Measurements from ENCODE around the gene MYBL2.
"Not testable (repeated sequence)": the region's sequence is repeated elsewhere in the genome, so short reads cannot be mapped to it uniquely, and the experiment has no call there.

The MYBL2 gene

DNA sequence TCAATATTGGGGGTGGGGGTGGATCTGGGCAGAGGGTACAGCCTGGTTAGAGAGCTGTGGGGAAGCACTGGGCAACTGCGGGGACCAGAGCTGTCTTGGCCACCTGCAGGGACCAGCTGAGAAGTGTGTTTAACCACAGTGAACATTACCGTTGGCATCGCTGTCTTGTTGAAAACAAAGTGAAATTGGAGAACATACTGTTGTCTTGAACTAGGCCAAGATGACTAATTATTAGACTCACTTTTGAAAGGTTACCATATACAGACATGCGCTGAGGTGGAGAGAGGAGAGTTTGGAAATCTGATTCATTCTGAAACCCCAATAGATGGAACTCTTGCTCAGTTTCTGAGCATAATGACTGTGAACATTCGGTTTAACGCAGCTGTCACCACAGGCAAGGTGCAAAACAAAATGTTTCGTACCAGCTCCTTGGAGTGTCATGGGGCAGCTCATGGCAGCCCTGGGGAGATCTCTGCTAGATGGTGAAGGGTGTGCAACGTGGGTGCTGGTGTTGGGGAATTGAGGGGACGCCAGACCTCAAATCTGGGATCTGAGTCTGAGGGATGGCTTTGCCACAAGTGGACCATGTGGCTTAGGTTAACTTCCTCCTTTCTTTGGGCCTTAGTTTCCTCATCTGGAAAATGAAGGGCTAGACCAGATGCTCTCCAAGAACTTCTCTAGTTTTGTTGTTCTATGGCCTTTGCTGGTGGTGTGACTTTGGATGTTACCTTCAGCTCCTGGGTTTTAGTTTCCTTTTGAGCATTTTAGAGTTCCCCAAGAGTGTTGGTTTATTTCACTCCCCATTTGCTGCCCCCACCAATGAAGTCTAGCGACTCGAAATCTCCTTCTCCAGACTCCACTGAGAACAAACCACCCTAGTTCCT lies 84.5 kb downstream of the MYBL2 start:
- no peak for DNase-seq (ENCODE audit: low read depth in 2 of 2)

- DNase-seq (ENCODE audit: low read depth in 2 of 2), result no peak
These were observed 85.1 kb downstream of the MYBL2 start for GRCh38 chr20:43752051-43752360.

DNA sequence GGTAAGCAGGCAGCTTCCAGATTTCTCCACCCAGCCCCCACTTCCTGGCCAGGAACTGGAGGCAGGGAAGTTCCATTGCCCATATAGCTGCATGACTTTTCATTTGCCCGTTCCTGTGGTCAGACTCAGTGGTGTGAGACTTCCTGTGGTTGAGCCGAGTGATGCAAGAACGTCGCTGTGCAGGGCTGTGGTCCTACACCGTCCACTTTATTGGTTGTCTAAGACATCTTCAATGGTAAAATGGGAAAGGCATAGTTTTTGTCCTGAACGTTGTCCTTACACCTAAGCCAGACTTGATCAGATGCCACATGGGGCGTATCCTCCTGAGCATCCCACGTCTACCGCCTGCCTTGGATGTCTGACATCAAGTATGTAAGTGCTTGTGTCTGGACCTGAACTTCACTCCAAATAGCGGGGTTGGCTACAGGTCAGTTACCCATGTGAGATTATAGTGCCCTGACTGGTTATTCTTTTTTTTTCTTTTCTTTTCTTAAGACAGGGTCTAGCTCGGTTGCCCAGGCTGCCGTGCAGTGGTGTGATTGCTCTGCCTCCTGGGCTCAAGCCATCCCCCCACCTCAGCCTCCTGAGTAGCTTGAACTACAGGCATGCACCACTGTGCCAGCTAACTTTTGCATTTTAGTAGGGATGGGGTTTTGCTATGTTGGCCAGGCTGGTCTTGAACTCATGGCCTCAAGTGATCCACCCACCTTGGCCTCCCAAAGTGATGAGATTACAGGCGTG lies 85.8 kb downstream of the MYBL2 start:
- DNase-seq (ENCODE audit: low read depth in 2 of 2), result no peak

GRCh38 chr20:43755390-43755789 lies 88.5 kb downstream of the MYBL2 start:
- DNase-seq (ENCODE audit: low read depth in 2 of 2), result no peak

DNA sequence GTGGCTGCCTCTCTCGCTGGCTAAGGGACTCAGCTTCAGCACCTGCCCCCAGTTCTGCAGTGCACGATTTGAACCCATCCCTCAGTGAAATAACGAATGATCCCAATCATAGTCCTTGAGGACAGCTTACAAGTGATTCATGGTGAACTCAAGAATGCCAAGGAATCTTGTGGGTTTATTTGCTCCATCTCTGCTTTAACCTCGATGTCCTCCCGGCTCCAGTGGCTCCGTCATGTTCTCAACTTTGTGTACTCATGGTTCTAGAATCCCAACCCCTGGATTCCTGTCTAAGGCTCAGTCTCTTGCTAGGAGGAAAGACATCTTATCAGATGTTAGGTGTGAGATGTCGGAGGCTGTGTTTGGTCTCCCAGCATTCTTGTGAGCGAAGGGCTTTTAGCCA lies 88.9 kb downstream of the MYBL2 start:
- DNase-seq (ENCODE audit: low read depth in 2 of 2), result no peak

- not testable (repeated sequence) for DNase-seq (ENCODE audit: low read depth in 2 of 2)
These were observed 91.0 kb downstream of the MYBL2 start for GRCh38 chr20:43757888-43758287.

DNA sequence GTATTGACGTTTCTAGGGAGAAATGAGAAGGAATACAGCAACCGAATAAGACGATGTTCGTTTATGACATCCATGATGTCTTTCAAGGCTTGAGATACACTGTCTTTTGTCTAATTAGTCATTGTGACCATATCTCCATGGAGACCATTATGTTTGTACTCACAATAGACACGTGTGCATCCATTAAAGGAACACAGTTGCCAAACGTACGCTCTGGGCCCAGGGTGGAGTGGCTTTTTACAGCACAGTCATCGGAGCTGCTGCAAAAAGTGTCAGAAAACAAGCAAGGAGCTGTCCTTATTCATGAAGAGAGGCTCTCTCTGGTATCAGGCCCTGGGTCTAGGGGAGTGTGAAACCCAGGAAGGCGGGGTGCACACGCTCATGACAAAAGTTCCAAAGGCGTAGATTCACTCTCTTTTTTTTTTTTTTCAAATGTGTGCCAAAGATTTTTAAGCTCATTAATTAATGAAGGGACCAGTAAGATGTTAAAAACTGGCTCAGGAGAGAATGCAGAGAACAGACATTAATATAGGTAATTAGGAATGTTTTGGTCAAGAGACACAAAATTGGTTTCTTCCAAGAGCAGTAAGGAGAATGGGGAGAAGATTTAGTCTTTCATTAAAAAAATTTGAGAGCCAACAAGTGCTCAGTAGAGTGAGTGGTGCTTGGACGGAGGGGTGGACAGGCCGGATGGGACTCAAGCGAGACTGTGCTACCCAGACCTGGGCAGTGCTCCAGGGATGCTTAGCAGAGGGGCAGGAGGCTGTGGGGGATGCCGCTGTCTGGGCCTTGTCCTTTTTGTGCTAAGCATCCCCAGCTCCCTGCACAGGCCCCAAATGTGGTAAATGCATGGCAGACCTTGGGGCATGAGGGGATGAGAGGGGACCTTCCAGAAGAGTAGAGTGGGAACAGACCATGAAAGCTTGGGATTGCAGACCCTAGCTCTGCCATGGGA lies 94.7 kb downstream of the MYBL2 start:
- no peak for DNase-seq (ENCODE audit: low read depth in 2 of 2)

GRCh38 chr20:43762911-43763310 lies 96.0 kb downstream of the MYBL2 start:
- DNase-seq (ENCODE audit: low read depth in 2 of 2), result no peak

GRCh38 chr20:43765916-43766315 lies 99.0 kb downstream of the MYBL2 start:
- no peak for DNase-seq (ENCODE audit: low read depth in 2 of 2)
